GM12878 (cell line): Measurements from ENCODE around the gene MACROD2. TPM values are rescaled to one million over a fixed set of nuclear protein-coding genes. Genes with fewer than 3 reads are reported as not detected.

Experiments used
- ATAC-seq: fragments of 200-7000 bp; cut with Tn5 transposase; 3 replicates; pipeline ENCODE4 v1.9.1; 2020; ENCODE audit warnings: mild to moderate bottlenecking, moderate library complexity
- BruUV-seq: library from RNA; stranded (reverse); fragments of 400-500 nt; replicated peaks from 2 replicates; lab custom pipeline; 2021; lab: Mats Ljungman, UMichigan
- CTCF ChIA-PET: fragments of 300-600 bp; sonication (Branson Sonifier 250); formaldehyde crosslinking; extraction: SDS; loops from one replicate; lab custom pipeline; 2021; ENCODE audit warnings: inconsistent platforms; lab: Yijun Ruan, JAX
- POLR2A ChIA-PET: fragments of 350-600 bp; formaldehyde crosslinking; extraction: SDS; loops from one replicate; lab custom pipeline; 2021; ENCODE audit warnings: inconsistent platforms; lab: Charles Lee
- RAD21 ChIA-PET: fragments of 300-600 bp; sonication (Branson Sonifier 250); formaldehyde crosslinking; loops from one replicate; lab custom pipeline; 2023; ENCODE audit warnings: antibody characterized with exemption; ENCODE audit not compliant: unreplicated experiment; lab: Charles Lee
- SMC1A ChIA-PET: fragments of 300-600 bp; sonication (Branson Sonifier 250); formaldehyde crosslinking; loops from one replicate; lab custom pipeline; 2023; ENCODE audit not compliant: unreplicated experiment, uncharacterized antibody; lab: Charles Lee
- DNase-seq: peaks from one replicate; pipeline ENCODE4 v3.0.0-alpha.2; 2011; ENCODE audit warnings: low read depth, low spot score
- FAIRE-seq: peaks from 3 replicates; lab custom pipeline; 2011; peaks lifted over from hg19 to GRCh38; lab: Jason Lieb, UNC
- H2AFZ ChIP-seq: 2 replicates; pipeline ENCODE4 v1.6.0; 2011; ENCODE audit warnings: low read depth, low read length, control low read depth; ENCODE audit not compliant: control insufficient read depth
- H3K27ac ChIP-seq: 2 replicates; pipeline ENCODE4 v1.5.1; 2011; ENCODE audit warnings: control low read depth; ENCODE audit not compliant: control insufficient read depth, insufficient read depth
- H3K27me3 ChIP-seq, 2 experiments: replicated peaks in 1 of 2; 2 replicates each; pipeline versions ENCODE4 v1.6.0 to v1.6.1; 2011; ENCODE audit warnings: low read length in 1 of 2; ENCODE audit not compliant: control insufficient read depth in 2 of 2, insufficient read depth in 2 of 2
- H3K36me3 ChIP-seq, 2 experiments: 2 replicates each; pipeline ENCODE4 v1.5.1; 2011; ENCODE audit warnings: low read length in 1 of 2; ENCODE audit not compliant: control insufficient read depth in 2 of 2, insufficient read depth in 2 of 2
- H3K4me1 ChIP-seq: 2 replicates; pipeline ENCODE4 v1.6.1; 2011; ENCODE audit warnings: mild to moderate bottlenecking, low read length, moderate library complexity, mixed read lengths; ENCODE audit not compliant: control insufficient read depth, insufficient read depth
- H3K4me2 ChIP-seq: 2 replicates; pipeline ENCODE4 v1.6.0; 2011; ENCODE audit warnings: control low read depth; ENCODE audit not compliant: control insufficient read depth, insufficient read depth
- H3K4me3 ChIP-seq: fragments of 200-600 bp; sonication (generic); 2 replicates; pipeline ENCODE4 v1.5.1; 2016
- H3K79me2 ChIP-seq: 2 replicates; pipeline ENCODE4 v1.6.0; 2011; ENCODE audit warnings: low read length; ENCODE audit not compliant: control insufficient read depth, insufficient read depth
- H3K9ac ChIP-seq: 2 replicates; pipeline ENCODE4 v1.8.0; 2011; ENCODE audit warnings: low read length, control low read depth, mixed read lengths; ENCODE audit not compliant: control insufficient read depth, insufficient read depth
- H3K9me3 ChIP-seq: replicated peaks from 3 replicates; pipeline ENCODE4 v1.5.1; 2011; ENCODE audit warnings: mild to moderate bottlenecking, low read length; ENCODE audit not compliant: control insufficient read depth, insufficient read depth
- H4K20me1 ChIP-seq: 2 replicates; pipeline ENCODE4 v1.6.0; 2011; ENCODE audit not compliant: control insufficient read depth, insufficient read depth
- EGR1 ChIP-seq, 2 experiments: IDR thresholded peaks; 1 replicate in 1 of 2; 2 replicates in 1 of 2; pipeline ENCODE4 v1.6.1; 2011 to 2012; ENCODE audit warnings: low read depth in 2 of 2, low read length in 2 of 2, borderline replicate concordance in 1 of 2, mild to moderate bottlenecking in 1 of 2, moderate library complexity in 1 of 2
- KLF5 ChIP-seq: fragments of 450-650 bp; IDR thresholded peaks from 2 replicates; pipeline ENCODE4 v1.6.1; 2014; ENCODE audit warnings: mild to moderate bottlenecking; ENCODE audit not compliant: partially characterized antibody
- NFIC ChIP-seq: IDR thresholded peaks from 2 replicates; pipeline ENCODE4 v1.6.1; 2012; ENCODE audit warnings: low read depth, mild to moderate bottlenecking, inconsistent platforms, low read length, moderate library complexity
- NR2C2 ChIP-seq: IDR thresholded peaks from 2 replicates; pipeline ENCODE4 v1.6.1; 2011; ENCODE audit warnings: borderline replicate concordance, low read depth; ENCODE audit not compliant: control insufficient read depth, insufficient read length
- NR2F1 ChIP-seq: fragments of 450-650 bp; conservative IDR thresholded peaks from 2 replicates; pipeline ENCODE4 v1.6.1; 2017; ENCODE audit warnings: mild to moderate bottlenecking
- RUNX3 ChIP-seq: IDR thresholded peaks from 2 replicates; pipeline ENCODE4 v1.6.1; 2012; ENCODE audit warnings: low read length, inconsistent platforms
- SIX5 ChIP-seq: IDR thresholded peaks from 2 replicates; pipeline ENCODE4 v1.6.1; 2011; ENCODE audit warnings: mild to moderate bottlenecking, low read depth, low read length, moderate library complexity; ENCODE audit not compliant: severe bottlenecking
- SREBF1 ChIP-seq: IDR thresholded peaks from 2 replicates; pipeline ENCODE4 v1.6.1; 2012; ENCODE audit warnings: mild to moderate bottlenecking, low read length
- TAF1 ChIP-seq: IDR thresholded peaks from 2 replicates; pipeline ENCODE4 v1.6.1; 2011; ENCODE audit warnings: mild to moderate bottlenecking, low read depth, low read length, borderline replicate concordance
- WGBS: methylation state at CpG from one replicate; pipeline ENCODE4 v1.1.6; 2016; ENCODE audit warnings: low lambda C conversion rate; ENCODE audit not compliant: insufficient replicate concordance, insufficient coverage; ENCODE audit errors: missing lambda C conversion rate; 5-methylcytosine and 5-hydroxymethylcytosine counted together
- in situ Hi-C: fragments of 300-500 bp; cut with MboI; formaldehyde crosslinking; loops from 9 replicates; pipeline ENCODE4 v1.14.3; 2018; ENCODE audit warnings: mixed read lengths
- intact Hi-C: fragments of 100-400 bp; cut with micrococcal nuclease; formaldehyde crosslinking; loops from one replicate; pipeline ENCODE4 v1.14.2; 2022; ENCODE audit not compliant: unreplicated experiment
- polyA plus RNA-seq, 11 experiments: library from polyadenylated mRNA; depleted of rRNA in 4 of 11; unstranded in 6 of 11; stranded (reverse) in 5 of 11; fragments of >200 nt; fragmentation: Nextera tagmentation in 4 of 11; fragmentation: Illumina TruSeq in 1 of 11; extraction: Ambion mirVana in 4 of 11; extraction: Trizol in 1 of 11; gene quantifications; 1 replicate in 1 of 11; 2 replicates in 10 of 11; pipeline versions ENCODE4 v1.2.1 to v1.2.3, GENCODE V29; 2011 to 2016; ENCODE audit warnings: inconsistent platforms in 2 of 11, missing spikeins in 2 of 11, low read depth in 1 of 11
- total RNA-seq, 4 experiments: library from RNA; depleted of rRNA in 3 of 4; stranded (reverse); fragments of >200 nt in 3 of 4; fragmentation: Illumina TruSeq in 1 of 4; extraction: Trizol in 1 of 4; gene quantifications; 2 replicates each; pipeline versions ENCODE4 v1.2.1 to v1.2.3, GENCODE V29; 2013 to 2021
- TF ChIP-seq, protein P1 (sequence below): fragments of 450-650 bp; IDR thresholded peaks from 2 replicates; pipeline ENCODE4 v1.6.1; 2016; ENCODE audit warnings: mild to moderate bottlenecking, moderate library complexity, borderline replicate concordance
- TF ChIP-seq, protein P2 (sequence below): fragments of 450-650 bp; IDR thresholded peaks from 2 replicates; pipeline ENCODE4 v1.6.1; 2017; ENCODE audit warnings: mild to moderate bottlenecking, moderate library complexity
- TF ChIP-seq, protein P3 (sequence below): fragments of 150-350 bp; IDR thresholded peaks from 2 replicates; pipeline ENCODE4 v1.6.1; 2016; ENCODE audit warnings: low read depth, low read length

Gene MACROD2
- total and polyA plus RNA-seq, 10 of the 15 experiments (the other 5 are each of a cell fraction or from before 2014, with no cell fraction given) = 1.1 to 21.5 (median 2.2) TPM

- no peak for ATAC-seq
- ChIA-PET POLR2A (no interaction called here), RAD21 (no interaction called here), CTCF (no interaction called here), SMC1A (no interaction called here)
- Histone ChIP-seq H3K4me1 (no peaks in the 10 kb centered on the region), H3K4me2 (no peak overlapping the region), H3K27ac (no peak overlapping the region), H3K79me2 (no peaks in the 10 kb centered on the region), H3K27me3 (no peaks in the 10 kb centered on the region), H3K4me3 (no peak overlapping the region), H3K9me3 (no peaks in the 10 kb centered on the region), H3K9ac (no peak overlapping the region), H4K20me1 (no peaks in the 10 kb centered on the region), H2AFZ (no peak overlapping the region), H3K36me3 (no peaks in the 10 kb centered on the region)
- WGBS = 0% methylated on average over 1 of the region's 1 CpG
- DNase-seq = no peak
- in situ Hi-C loops (no loop called here), intact Hi-C loops (no loop called here)
- no TSS peak for BruUV-seq
- FAIRE-seq = no peak
- TF ChIP-seq NFIC = no peak
- TF ChIP-seq, protein P1, sequence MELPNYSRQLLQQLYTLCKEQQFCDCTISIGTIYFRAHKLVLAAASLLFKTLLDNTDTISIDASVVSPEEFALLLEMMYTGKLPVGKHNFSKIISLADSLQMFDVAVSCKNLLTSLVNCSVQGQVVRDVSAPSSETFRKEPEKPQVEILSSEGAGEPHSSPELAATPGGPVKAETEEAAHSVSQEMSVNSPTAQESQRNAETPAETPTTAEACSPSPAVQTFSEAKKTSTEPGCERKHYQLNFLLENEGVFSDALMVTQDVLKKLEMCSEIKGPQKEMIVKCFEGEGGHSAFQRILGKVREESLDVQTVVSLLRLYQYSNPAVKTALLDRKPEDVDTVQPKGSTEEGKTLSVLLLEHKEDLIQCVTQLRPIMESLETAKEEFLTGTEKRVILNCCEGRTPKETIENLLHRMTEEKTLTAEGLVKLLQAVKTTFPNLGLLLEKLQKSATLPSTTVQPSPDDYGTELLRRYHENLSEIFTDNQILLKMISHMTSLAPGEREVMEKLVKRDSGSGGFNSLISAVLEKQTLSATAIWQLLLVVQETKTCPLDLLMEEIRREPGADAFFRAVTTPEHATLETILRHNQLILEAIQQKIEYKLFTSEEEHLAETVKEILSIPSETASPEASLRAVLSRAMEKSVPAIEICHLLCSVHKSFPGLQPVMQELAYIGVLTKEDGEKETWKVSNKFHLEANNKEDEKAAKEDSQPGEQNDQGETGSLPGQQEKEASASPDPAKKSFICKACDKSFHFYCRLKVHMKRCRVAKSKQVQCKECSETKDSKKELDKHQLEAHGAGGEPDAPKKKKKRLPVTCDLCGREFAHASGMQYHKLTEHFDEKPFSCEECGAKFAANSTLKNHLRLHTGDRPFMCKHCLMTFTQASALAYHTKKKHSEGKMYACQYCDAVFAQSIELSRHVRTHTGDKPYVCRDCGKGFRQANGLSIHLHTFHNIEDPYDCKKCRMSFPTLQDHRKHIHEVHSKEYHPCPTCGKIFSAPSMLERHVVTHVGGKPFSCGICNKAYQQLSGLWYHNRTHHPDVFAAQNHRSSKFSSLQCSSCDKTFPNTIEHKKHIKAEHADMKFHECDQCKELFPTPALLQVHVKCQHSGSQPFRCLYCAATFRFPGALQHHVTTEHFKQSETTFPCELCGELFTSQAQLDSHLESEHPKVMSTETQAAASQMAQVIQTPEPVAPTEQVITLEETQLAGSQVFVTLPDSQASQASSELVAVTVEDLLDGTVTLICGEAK = no peak
- no peak for TF ChIP-seq NR2F1
- TF ChIP-seq, protein P2, sequence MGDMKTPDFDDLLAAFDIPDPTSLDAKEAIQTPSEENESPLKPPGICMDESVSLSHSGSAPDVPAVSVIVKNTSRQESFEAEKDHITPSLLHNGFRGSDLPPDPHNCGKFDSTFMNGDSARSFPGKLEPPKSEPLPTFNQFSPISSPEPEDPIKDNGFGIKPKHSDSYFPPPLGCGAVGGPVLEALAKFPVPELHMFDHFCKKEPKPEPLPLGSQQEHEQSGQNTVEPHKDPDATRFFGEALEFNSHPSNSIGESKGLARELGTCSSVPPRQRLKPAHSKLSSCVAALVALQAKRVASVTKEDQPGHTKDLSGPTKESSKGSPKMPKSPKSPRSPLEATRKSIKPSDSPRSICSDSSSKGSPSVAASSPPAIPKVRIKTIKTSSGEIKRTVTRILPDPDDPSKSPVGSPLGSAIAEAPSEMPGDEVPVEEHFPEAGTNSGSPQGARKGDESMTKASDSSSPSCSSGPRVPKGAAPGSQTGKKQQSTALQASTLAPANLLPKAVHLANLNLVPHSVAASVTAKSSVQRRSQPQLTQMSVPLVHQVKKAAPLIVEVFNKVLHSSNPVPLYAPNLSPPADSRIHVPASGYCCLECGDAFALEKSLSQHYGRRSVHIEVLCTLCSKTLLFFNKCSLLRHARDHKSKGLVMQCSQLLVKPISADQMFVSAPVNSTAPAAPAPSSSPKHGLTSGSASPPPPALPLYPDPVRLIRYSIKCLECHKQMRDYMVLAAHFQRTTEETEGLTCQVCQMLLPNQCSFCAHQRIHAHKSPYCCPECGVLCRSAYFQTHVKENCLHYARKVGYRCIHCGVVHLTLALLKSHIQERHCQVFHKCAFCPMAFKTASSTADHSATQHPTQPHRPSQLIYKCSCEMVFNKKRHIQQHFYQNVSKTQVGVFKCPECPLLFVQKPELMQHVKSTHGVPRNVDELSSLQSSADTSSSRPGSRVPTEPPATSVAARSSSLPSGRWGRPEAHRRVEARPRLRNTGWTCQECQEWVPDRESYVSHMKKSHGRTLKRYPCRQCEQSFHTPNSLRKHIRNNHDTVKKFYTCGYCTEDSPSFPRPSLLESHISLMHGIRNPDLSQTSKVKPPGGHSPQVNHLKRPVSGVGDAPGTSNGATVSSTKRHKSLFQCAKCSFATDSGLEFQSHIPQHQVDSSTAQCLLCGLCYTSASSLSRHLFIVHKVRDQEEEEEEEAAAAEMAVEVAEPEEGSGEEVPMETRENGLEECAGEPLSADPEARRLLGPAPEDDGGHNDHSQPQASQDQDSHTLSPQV = no peak
- TF ChIP-seq, protein P3, sequence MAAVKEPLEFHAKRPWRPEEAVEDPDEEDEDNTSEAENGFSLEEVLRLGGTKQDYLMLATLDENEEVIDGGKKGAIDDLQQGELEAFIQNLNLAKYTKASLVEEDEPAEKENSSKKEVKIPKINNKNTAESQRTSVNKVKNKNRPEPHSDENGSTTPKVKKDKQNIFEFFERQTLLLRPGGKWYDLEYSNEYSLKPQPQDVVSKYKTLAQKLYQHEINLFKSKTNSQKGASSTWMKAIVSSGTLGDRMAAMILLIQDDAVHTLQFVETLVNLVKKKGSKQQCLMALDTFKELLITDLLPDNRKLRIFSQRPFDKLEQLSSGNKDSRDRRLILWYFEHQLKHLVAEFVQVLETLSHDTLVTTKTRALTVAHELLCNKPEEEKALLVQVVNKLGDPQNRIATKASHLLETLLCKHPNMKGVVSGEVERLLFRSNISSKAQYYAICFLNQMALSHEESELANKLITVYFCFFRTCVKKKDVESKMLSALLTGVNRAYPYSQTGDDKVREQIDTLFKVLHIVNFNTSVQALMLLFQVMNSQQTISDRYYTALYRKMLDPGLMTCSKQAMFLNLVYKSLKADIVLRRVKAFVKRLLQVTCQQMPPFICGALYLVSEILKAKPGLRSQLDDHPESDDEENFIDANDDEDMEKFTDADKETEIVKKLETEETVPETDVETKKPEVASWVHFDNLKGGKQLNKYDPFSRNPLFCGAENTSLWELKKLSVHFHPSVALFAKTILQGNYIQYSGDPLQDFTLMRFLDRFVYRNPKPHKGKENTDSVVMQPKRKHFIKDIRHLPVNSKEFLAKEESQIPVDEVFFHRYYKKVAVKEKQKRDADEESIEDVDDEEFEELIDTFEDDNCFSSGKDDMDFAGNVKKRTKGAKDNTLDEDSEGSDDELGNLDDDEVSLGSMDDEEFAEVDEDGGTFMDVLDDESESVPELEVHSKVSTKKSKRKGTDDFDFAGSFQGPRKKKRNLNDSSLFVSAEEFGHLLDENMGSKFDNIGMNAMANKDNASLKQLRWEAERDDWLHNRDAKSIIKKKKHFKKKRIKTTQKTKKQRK = no peak
- TF ChIP-seq NR2C2 = no peak
- TF ChIP-seq KLF5 = no peak
- TF ChIP-seq RUNX3 = no peak
- no peak for TF ChIP-seq EGR1 (IDR thresholded peaks at IDR 0.05; ENCODE audit: borderline replicate concordance in 1 of 2, low read depth in 2 of 2, low read length in 2 of 2)
- TF ChIP-seq TAF1 = no peak
- no peak for TF ChIP-seq SIX5
- TF ChIP-seq SREBF1 = no peak
These were observed 389.3 kb downstream of the MACROD2 start for GRCh38 chr20:14384416-14385175.
